Measurements from ENCODE around the gene ANKRD36B.
"Not testable (repeated sequence)": the region's sequence is repeated elsewhere in the genome, so short reads cannot be mapped to it uniquely, and the experiment has no call there.

ANKRD36B gene

GRCh38 chr2:97589598-97590510 lies at the start of gene ANKRD36B:
ANKRD36B (minus strand) TSS chr2:97589877; CDS start chr2:97589685, 192 bp downstream.
- peak within 1 kb of the TSS; percentile 69 for H3K4me3 ChIP-seq (replicated peaks; ENCODE audit: low read depth, low read length)
- peak; percentile 68 for DNase-seq (ENCODE audit: extremely low read depth, insufficient read length)
- not testable (repeated sequence) for H3K27me3 ChIP-seq (replicated peaks; ENCODE audit: control insufficient read depth, insufficient read depth, low read length)

GRCh38 chr2:97626049-97626430 lies 36.4 kb upstream of the ANKRD36B start:
- not testable (repeated sequence) for H3K36me3 ChIP-seq (ENCODE audit: control insufficient read depth, insufficient read depth, low read length); H3K27me3 ChIP-seq (replicated peaks; ENCODE audit: control insufficient read depth, insufficient read depth, low read length); H3K4me3 ChIP-seq (replicated peaks; ENCODE audit: low read depth, low read length); DNase-seq (ENCODE audit: extremely low read depth, insufficient read length)

More at GRCh38 chr2:97589598-97590510, at the start of gene ANKRD36B:
- H3K36me3 ChIP-seq (ENCODE audit: control insufficient read depth, insufficient read depth, low read length), result not testable (repeated sequence)

- DNase-seq (ENCODE audit: extremely low read depth, insufficient read length); H3K4me3 ChIP-seq (replicated peaks; ENCODE audit: low read depth, low read length); H3K36me3 ChIP-seq (ENCODE audit: control insufficient read depth, insufficient read depth, low read length); H3K27me3 ChIP-seq (replicated peaks; ENCODE audit: control insufficient read depth, insufficient read depth, low read length): not testable (repeated sequence)
Measured at GRCh38 chr2:97625354-97626048, 35.8 kb upstream of the ANKRD36B start.

GRCh38 chr2:97622976-97623375 lies 33.3 kb upstream of the ANKRD36B start:
- not testable (repeated sequence) for H3K27me3 ChIP-seq (replicated peaks; ENCODE audit: control insufficient read depth, insufficient read depth, low read length); H3K4me3 ChIP-seq (replicated peaks; ENCODE audit: low read depth, low read length); DNase-seq (ENCODE audit: extremely low read depth, insufficient read length); H3K36me3 ChIP-seq (ENCODE audit: control insufficient read depth, insufficient read depth, low read length)

- not testable (repeated sequence) for H3K36me3 ChIP-seq (ENCODE audit: control insufficient read depth, insufficient read depth, low read length); DNase-seq (ENCODE audit: extremely low read depth, insufficient read length); H3K27me3 ChIP-seq (replicated peaks; ENCODE audit: control insufficient read depth, insufficient read depth, low read length); H3K4me3 ChIP-seq (replicated peaks; ENCODE audit: low read depth, low read length)
Measured at GRCh38 chr2:97620492-97620891, 30.8 kb upstream of the ANKRD36B start.

GRCh38 chr2:97618939-97619827 lies 29.5 kb upstream of the ANKRD36B start:
- not testable (repeated sequence) for H3K4me3 ChIP-seq (replicated peaks; ENCODE audit: low read depth, low read length); H3K36me3 ChIP-seq (ENCODE audit: control insufficient read depth, insufficient read depth, low read length); DNase-seq (ENCODE audit: extremely low read depth, insufficient read length); H3K27me3 ChIP-seq (replicated peaks; ENCODE audit: control insufficient read depth, insufficient read depth, low read length)

- Histone ChIP-seq H3K27me3 (replicated peaks; ENCODE audit: control insufficient read depth, insufficient read depth, low read length) (no peaks in the 10 kb centered on the region), H3K36me3 (ENCODE audit: control insufficient read depth, insufficient read depth, low read length) (no peaks in the 10 kb centered on the region), H3K4me3 (replicated peaks; ENCODE audit: low read depth, low read length) (no peak overlapping the region)
- no peak for TF ChIP-seq CTCF (IDR thresholded peaks at IDR 0.05; ENCODE audit: insufficient read depth, low read length, poor library complexity, severe bottlenecking)
- no peak for DNase-seq (ENCODE audit: extremely low read depth, insufficient read length)
Measured at GRCh38 chr2:97617911-97618310, 28.2 kb upstream of the ANKRD36B start.

- not testable (repeated sequence) for DNase-seq (ENCODE audit: extremely low read depth, insufficient read length); H3K36me3 ChIP-seq (ENCODE audit: control insufficient read depth, insufficient read depth, low read length); H3K4me3 ChIP-seq (replicated peaks; ENCODE audit: low read depth, low read length); H3K27me3 ChIP-seq (replicated peaks; ENCODE audit: control insufficient read depth, insufficient read depth, low read length)
Measured at GRCh38 chr2:97615746-97616145, 26.1 kb upstream of the ANKRD36B start.

- H3K27me3 ChIP-seq (replicated peaks; ENCODE audit: control insufficient read depth, insufficient read depth, low read length); DNase-seq (ENCODE audit: extremely low read depth, insufficient read length); H3K36me3 ChIP-seq (ENCODE audit: control insufficient read depth, insufficient read depth, low read length); H3K4me3 ChIP-seq (replicated peaks; ENCODE audit: low read depth, low read length): not testable (repeated sequence)
Measured at GRCh38 chr2:97611895-97612294, 22.2 kb upstream of the ANKRD36B start.

- H3K36me3 ChIP-seq (ENCODE audit: control insufficient read depth, insufficient read depth, low read length); H3K27me3 ChIP-seq (replicated peaks; ENCODE audit: control insufficient read depth, insufficient read depth, low read length); DNase-seq (ENCODE audit: extremely low read depth, insufficient read length); H3K4me3 ChIP-seq (replicated peaks; ENCODE audit: low read depth, low read length): not testable (repeated sequence)
Measured at GRCh38 chr2:97608745-97609144, 19.1 kb upstream of the ANKRD36B start.

GRCh38 chr2:97605524-97606339 lies 16.1 kb upstream of the ANKRD36B start:
- not testable (repeated sequence) for H3K36me3 ChIP-seq (ENCODE audit: control insufficient read depth, insufficient read depth, low read length); H3K27me3 ChIP-seq (replicated peaks; ENCODE audit: control insufficient read depth, insufficient read depth, low read length); DNase-seq (ENCODE audit: extremely low read depth, insufficient read length); H3K4me3 ChIP-seq (replicated peaks; ENCODE audit: low read depth, low read length)

GRCh38 chr2:97605109-97605508 lies 15.4 kb upstream of the ANKRD36B start:
- not testable (repeated sequence) for H3K36me3 ChIP-seq (ENCODE audit: control insufficient read depth, insufficient read depth, low read length); H3K4me3 ChIP-seq (replicated peaks; ENCODE audit: low read depth, low read length); H3K27me3 ChIP-seq (replicated peaks; ENCODE audit: control insufficient read depth, insufficient read depth, low read length); DNase-seq (ENCODE audit: extremely low read depth, insufficient read length)

Data from GM06990 (cell line).